ENCODE data around the gene PRIM2. TPM values are rescaled to one million over a fixed set of nuclear protein-coding genes. Genes with fewer than 3 reads are reported as not detected.
"Not testable (repeated sequence)": the region's sequence is repeated elsewhere in the genome, so short reads cannot be mapped to it uniquely, and the experiment has no call there.

Gene PRIM2
- total and polyA plus RNA-seq, 2 of the 8 experiments (the other 6 are each of a cell fraction or from before 2014, with no cell fraction given), result 20.8 to 46.8 TPM

DNA sequence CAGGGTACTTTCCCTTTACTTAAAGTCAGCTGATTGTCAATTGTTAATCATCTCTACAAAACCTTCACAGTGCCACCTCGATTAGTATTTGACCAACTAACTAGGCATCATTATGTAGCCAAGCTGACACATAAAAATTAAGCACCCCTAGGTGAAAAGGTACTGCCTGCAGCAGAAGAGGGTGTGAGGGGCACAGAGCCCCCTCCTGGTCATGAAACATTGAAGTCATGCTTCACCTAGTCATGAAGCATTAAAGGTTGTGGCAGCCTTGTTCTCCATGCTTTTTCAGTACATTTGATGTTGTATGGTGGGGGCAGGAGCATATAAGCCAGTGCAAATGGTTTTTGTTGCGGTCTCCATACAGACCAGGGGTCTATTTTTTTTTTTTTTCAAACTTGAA, 142.4 kb downstream of the PRIM2 start:
- H3K4me1 ChIP-seq (replicated peaks in 1 of 4; ENCODE audit: control insufficient read depth in 3 of 4, insufficient read depth in 4 of 4, low read length in 3 of 4); H2BK20ac ChIP-seq (ENCODE audit: low read length); H2BK5ac ChIP-seq (ENCODE audit: low read depth, low read length); H4K91ac ChIP-seq (replicated peaks; ENCODE audit: insufficient read length, low read length); H3K9ac ChIP-seq (replicated peaks in 1 of 4; ENCODE audit: extremely low read depth in 1 of 4, low read depth in 3 of 4, low read length in 3 of 4); CTCF ChIA-PET (ENCODE audit: partially characterized antibody); H3K4me3 ChIP-seq (ENCODE audit: extremely low read depth in 1 of 4, insufficient read depth in 2 of 4, low read depth in 3 of 4, low read length in 4 of 4); H3K56ac ChIP-seq (replicated peaks; ENCODE audit: insufficient read length, low read depth, low read length); POLR2A ChIA-PET (ENCODE audit: partially characterized antibody); H2BK12ac ChIP-seq (ENCODE audit: low read depth, low read length); DNase-seq (ENCODE audit: low read depth in 1 of 2, low spot score in 2 of 2); H3K18ac ChIP-seq (ENCODE audit: extremely low read depth, low read length); H4K20me1 ChIP-seq (replicated peaks in 1 of 2; ENCODE audit: control insufficient read depth in 1 of 2, insufficient read depth in 2 of 2, low read length in 2 of 2); H3K9me3 ChIP-seq (ENCODE audit: insufficient read depth in 2 of 2, low read depth in 1 of 2, low read length in 1 of 2); H3K23me2 ChIP-seq (ENCODE audit: low read depth, low read length); H3K14ac ChIP-seq (ENCODE audit: insufficient read length); FAIRE-seq; H3K4ac ChIP-seq (replicated peaks; ENCODE audit: insufficient read length, low read depth, low read length); H3K27ac ChIP-seq (ENCODE audit: low read depth, low read length); H2AFZ ChIP-seq (ENCODE audit: low read length); H3K23ac ChIP-seq (ENCODE audit: insufficient read length); H4K5ac ChIP-seq (ENCODE audit: insufficient read length, low read depth, low read length); H3K4me2 ChIP-seq (ENCODE audit: insufficient read depth in 1 of 2, low read depth in 2 of 2, low read length in 2 of 2); H2BK120ac ChIP-seq (replicated peaks; ENCODE audit: low read depth, low read length); H3K79me1 ChIP-seq (ENCODE audit: low read depth, low read length); H2AK5ac ChIP-seq (ENCODE audit: low read depth, low read length); H4K8ac ChIP-seq (ENCODE audit: extremely low read depth, insufficient read depth, low read length); H2BK15ac ChIP-seq (ENCODE audit: low read length); H3K79me2 ChIP-seq (ENCODE audit: control insufficient read depth in 1 of 2, insufficient read depth in 2 of 2, low read length in 2 of 2); H3K27me3 ChIP-seq (replicated peaks in 1 of 4; ENCODE audit: control insufficient read depth in 3 of 4, extremely low read depth in 1 of 4, insufficient read depth in 3 of 4, low read length in 3 of 4); H3K36me3 ChIP-seq (ENCODE audit: control insufficient read depth in 2 of 4, insufficient read depth in 4 of 4, low read length in 3 of 4): not testable (repeated sequence)
- TF ChIP-seq RAD21 (IDR thresholded peaks at IDR 0.05 in 1 of 2, conservative IDR thresholded peaks at IDR 0.05 in 1 of 2; ENCODE audit: low read depth in 2 of 2, low read length in 2 of 2), result peak; percentile 6 to 21; a peak in 2 of 4 replicates
- TF ChIP-seq, protein P1, sequence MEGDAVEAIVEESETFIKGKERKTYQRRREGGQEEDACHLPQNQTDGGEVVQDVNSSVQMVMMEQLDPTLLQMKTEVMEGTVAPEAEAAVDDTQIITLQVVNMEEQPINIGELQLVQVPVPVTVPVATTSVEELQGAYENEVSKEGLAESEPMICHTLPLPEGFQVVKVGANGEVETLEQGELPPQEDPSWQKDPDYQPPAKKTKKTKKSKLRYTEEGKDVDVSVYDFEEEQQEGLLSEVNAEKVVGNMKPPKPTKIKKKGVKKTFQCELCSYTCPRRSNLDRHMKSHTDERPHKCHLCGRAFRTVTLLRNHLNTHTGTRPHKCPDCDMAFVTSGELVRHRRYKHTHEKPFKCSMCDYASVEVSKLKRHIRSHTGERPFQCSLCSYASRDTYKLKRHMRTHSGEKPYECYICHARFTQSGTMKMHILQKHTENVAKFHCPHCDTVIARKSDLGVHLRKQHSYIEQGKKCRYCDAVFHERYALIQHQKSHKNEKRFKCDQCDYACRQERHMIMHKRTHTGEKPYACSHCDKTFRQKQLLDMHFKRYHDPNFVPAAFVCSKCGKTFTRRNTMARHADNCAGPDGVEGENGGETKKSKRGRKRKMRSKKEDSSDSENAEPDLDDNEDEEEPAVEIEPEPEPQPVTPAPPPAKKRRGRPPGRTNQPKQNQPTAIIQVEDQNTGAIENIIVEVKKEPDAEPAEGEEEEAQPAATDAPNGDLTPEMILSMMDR (IDR thresholded peaks at IDR 0.05; ENCODE audit: control extremely low read depth in 1 of 3, insufficient read depth in 1 of 3, low read depth in 1 of 3, low read length in 3 of 3), result peak in 2 of 3 experiments; percentile 2 to 21; a peak in 1 of 4 replicates
- WGBS, 2 experiments (ENCODE audit: extremely low coverage in 1 of 2, insufficient coverage in 1 of 2, insufficient read length in 1 of 2, insufficient replicate concordance in 2 of 2, low coverage in 1 of 2, low lambda C conversion rate in 2 of 2, missing lambda C conversion rate in 1 of 2), result 95% methylated on average over 2 of the region's 2 CpGs; no CpG with 5 or more reads in 1 of the 2 experiments

Measured in H1 (cell line).